ENCODE measurements around the gene CYP24A1. TPM values are rescaled to one million over a fixed set of nuclear protein-coding genes. Genes with fewer than 3 reads are reported as not detected.

CYP24A1 gene
- total and polyA plus RNA-seq, 9 donors, result 0.15 to 3.7 TPM; not detected in 7

GRCh38 chr20:54103762-54104600 is 69.8 kb downstream of the CYP24A1 start:
- H3K36me3 ChIP-seq, result no peaks in the 10 kb centered on the region
- WGBS, 3 donors, result 71 to 77% (median 72%) methylated on average over 6 of the region's 6 CpGs
- no peak overlapping the region for H3K4me3 ChIP-seq
- TF ChIP-seq POLR2A (IDR thresholded peaks at IDR 0.05) (no peak), EP300 (IDR thresholded peaks at IDR 0.05) (no peak), CTCF (IDR thresholded peaks at IDR 0.05) (no peak)
- DNase-seq, result no peak
- no peak overlapping the region for H3K27ac ChIP-seq
- H3K4me1 ChIP-seq (ENCODE audit: insufficient read depth), result no peaks in the 10 kb centered on the region
- intact Hi-C loops (cut with DNase I), result no loop called here
- peaks cover 0 to 4% of the 10 kb centered on the region in 2 donors for H3K9me3 ChIP-seq
- H3K27me3 ChIP-seq, result no peaks in the 10 kb centered on the region

Other genes starting within 250 kb of the CYP24A1 start
- under 1 TPM in 5 of 7 donors, not detected in 2; 0.13 to 0.92 (median 0.51) TPM for gene BCAS1, start 103.4 kb downstream of the CYP24A1 start, total RNA-seq
- gene BCAS1, start 103.4 kb downstream of the CYP24A1 start, polyA plus RNA-seq, result under 1 TPM; 0.15 to 0.57 TPM
- gene PFDN4, start 34.1 kb upstream of the CYP24A1 start, total RNA-seq, result 100 to 1,000 TPM in 1 of 7 donors, 10 to 100 TPM in 6; 22.2 to 168 (median 32.2) TPM
- gene PFDN4, start 34.1 kb upstream of the CYP24A1 start, polyA plus RNA-seq, result 10 to 100 TPM; 78.0 to 84.5 TPM

Measured in ovary (tissue), 9 donors.